GF-D8 (cell line): ENCODE data around the gene SMDT1.
"Not testable (repeated sequence)": the region's sequence is repeated elsewhere in the genome, so short reads cannot be mapped to it uniquely, and the experiment has no call there.

Experiments used
- DNase-seq: peaks from one replicate; lab custom pipeline; 2025; lab: John Stamatoyannopoulos, UW

Gene SMDT1

GRCh38 chr22:42111798-42112197, 32.3 kb downstream of the SMDT1 start:
- no peak for DNase-seq

- DNase-seq, result not testable (repeated sequence)
Observed at GRCh38 chr22:42112793-42113192, 33.3 kb downstream of the SMDT1 start.

GRCh38 chr22:42114721-42115120, 35.2 kb downstream of the SMDT1 start:
- no peak for DNase-seq

GRCh38 chr22:42115420-42115830, 35.9 kb downstream of the SMDT1 start:
- not testable (repeated sequence) for DNase-seq

GRCh38 chr22:42116848-42117424, 37.4 kb downstream of the SMDT1 start:
- no peak for DNase-seq

- DNase-seq, result peak; percentile 22
Observed at GRCh38 chr22:42120231-42121021, 40.9 kb downstream of the SMDT1 start.

- not testable (repeated sequence) for DNase-seq
Observed at GRCh38 chr22:42123529-42123928, 44.0 kb downstream of the SMDT1 start.

GRCh38 chr22:42127606-42128005, 48.1 kb downstream of the SMDT1 start:
- no peak for DNase-seq

GRCh38 chr22:42128007-42128406, 48.5 kb downstream of the SMDT1 start:
- not testable (repeated sequence) for DNase-seq

GRCh38 chr22:42128776-42129694, 49.5 kb downstream of the SMDT1 start:
- DNase-seq, result not testable (repeated sequence)

GRCh38 chr22:42130182-42130581, 50.7 kb downstream of the SMDT1 start:
- DNase-seq, result not testable (repeated sequence)

GRCh38 chr22:42130639-42131431, 51.3 kb downstream of the SMDT1 start, which contains the start of gene CYP2D6:
TSS of gene CYP2D6 (minus strand) at chr22:42130810. CDS start at chr22:42130791, 19 bp downstream.
- DNase-seq, result not testable (repeated sequence)

- no peak for DNase-seq
Observed at GRCh38 chr22:42131562-42131961, 52.1 kb downstream of the SMDT1 start.

GRCh38 chr22:42132457-42132856, 53.0 kb downstream of the SMDT1 start:
- DNase-seq, result no peak
